ENCODE data around the gene RRM2. TPM values are rescaled to one million over a fixed set of nuclear protein-coding genes. Genes with fewer than 3 reads are reported as not detected.
A peak's percentile ranks its signal among the peaks of the same experiment; 100 is the strongest.
"Not testable (repeated sequence)": the region's sequence is repeated elsewhere in the genome, so short reads cannot be mapped to it uniquely, and the experiment has no call there.

The RRM2 gene
- total and polyA plus RNA-seq, 5 donors, result 0.37 to 6.1 (median 1.3) TPM

DNA sequence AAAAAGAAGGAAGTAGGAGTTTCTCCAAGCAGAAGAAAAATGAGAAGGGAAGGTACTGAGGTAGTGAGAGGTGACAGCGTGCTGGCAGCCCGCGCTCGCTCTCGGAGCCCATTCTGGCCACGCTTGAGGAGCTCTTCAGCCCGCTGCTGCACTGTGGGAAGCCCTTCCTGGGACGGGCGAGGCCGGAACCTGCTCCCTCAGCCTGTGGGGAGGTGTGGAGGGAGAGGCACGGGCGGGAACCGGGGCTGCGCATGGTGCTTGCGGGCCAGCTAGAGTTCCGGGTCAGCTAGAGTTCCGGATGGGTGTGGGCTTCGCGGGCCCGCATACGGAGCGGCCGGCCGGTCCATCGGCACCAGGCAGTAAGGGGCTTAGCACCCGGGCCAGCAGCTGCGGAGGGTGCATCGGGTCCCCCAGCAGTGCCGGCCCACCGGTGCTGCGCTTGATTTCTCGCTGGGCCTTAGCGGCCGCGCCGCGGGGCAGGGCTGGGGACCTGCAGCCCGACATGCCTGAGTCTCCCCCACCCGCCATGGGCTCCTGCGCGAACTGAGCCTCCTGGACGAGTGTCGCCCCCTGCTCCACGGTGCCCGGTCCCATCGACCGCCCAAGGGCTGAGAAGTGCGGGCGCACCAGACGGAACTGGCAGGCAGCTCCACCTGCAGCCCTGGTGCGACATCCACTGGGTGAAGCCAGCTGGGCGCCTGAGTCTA lies 31.2 kb upstream of the RRM2 start:
- 20% methylated on average over 52 of the region's 52 CpGs for WGBS
- Histone ChIP-seq H3K4me3 (ENCODE audit: low read length) (no peak overlapping the region), H3K27me3 (ENCODE audit: control insufficient read depth, insufficient read depth) (no peaks in the 10 kb centered on the region), H3K9me3 (ENCODE audit: control insufficient read depth, low read length) (no peaks in the 10 kb centered on the region), H3K4me1 (ENCODE audit: control insufficient read depth, insufficient read depth, low read length) (no peaks in the 10 kb centered on the region), H3K27ac (ENCODE audit: low read length) (no peak overlapping the region)
- peak; percentile 36 to 75 for ATAC-seq
- DNase-seq, result peak in 2 of 3 donors; percentile 54 to 56
- intact Hi-C loops (cut with DNase I), result loop anchor here in 1 of 4 donors (10.0 kb wide), 1 partner anchor 277 kb away; no protein-coding TSS in a partner anchor

DNA sequence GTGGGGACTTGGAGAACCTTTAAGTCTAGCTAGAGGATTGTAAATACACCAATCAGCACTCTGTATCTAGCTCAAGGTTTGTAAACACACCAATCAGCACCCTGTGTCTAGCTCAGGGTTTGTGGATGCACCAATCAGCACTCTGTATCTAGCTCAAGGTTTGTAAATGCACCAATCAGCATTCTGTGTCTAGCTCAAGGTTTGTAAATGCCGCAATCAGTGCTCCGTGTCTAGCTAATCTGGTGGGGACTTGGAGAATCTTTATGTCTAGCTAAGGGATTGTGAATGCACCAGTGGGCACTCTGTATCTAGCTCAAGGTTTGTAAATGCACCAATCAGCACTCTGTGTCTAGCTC lies 30.7 kb upstream of the RRM2 start:
- H3K4me1 ChIP-seq (ENCODE audit: control insufficient read depth, insufficient read depth, low read length); H3K4me3 ChIP-seq (ENCODE audit: low read length); ATAC-seq; H3K9me3 ChIP-seq (ENCODE audit: control insufficient read depth, low read length); H3K27ac ChIP-seq (ENCODE audit: low read length); DNase-seq; H3K27me3 ChIP-seq (ENCODE audit: control insufficient read depth, insufficient read depth): not testable (repeated sequence)
- 96% methylated on average over 2 of the region's 2 CpGs for WGBS
- intact Hi-C loops (cut with DNase I), result loop anchor here in 1 of 4 donors (10.0 kb wide), 1 partner anchor 277 kb away; no protein-coding TSS in a partner anchor

- Histone ChIP-seq H3K27ac (ENCODE audit: low read length) (no peak overlapping the region), H3K4me3 (ENCODE audit: low read length) (no peak overlapping the region), H3K4me1 (ENCODE audit: control insufficient read depth, insufficient read depth, low read length) (no peaks in the 10 kb centered on the region), H3K27me3 (ENCODE audit: control insufficient read depth, insufficient read depth) (no peaks in the 10 kb centered on the region), H3K9me3 (ENCODE audit: control insufficient read depth, low read length) (no peaks in the 10 kb centered on the region)
- DNase-seq, result no peak
- WGBS, result 90% methylated on average over 13 of the region's 13 CpGs
- ATAC-seq, result no peak
- intact Hi-C loops (cut with DNase I), result loop anchor here in 1 of 4 donors (10.0 kb wide), 1 partner anchor 280 kb away; no protein-coding TSS in a partner anchor
Observed at GRCh38 chr2:10094271-10094814, 28.2 kb upstream of the RRM2 start.

DNA sequence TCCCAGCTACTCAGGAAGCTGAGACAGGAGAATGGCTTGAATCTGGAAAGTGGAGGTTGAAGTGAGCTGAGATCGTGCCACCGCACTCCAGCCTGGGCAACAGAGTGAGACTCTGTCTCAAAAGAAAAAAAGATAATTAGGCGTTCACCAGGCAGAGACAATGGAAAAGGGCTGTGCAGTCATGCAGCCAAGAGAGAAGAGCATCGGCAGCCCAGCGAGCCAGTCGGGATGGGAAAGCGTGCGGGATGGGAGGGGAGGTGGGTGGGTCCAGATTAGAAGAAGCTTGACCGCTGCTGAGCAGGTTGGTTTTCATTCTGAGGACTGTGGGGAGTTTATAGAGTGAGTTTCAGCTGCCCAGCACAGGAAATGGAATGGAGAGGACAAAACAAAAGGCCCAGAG lies 27.4 kb upstream of the RRM2 start:
- Histone ChIP-seq H3K27me3 (ENCODE audit: control insufficient read depth, insufficient read depth) (no peaks in the 10 kb centered on the region), H3K27ac (ENCODE audit: low read length) (no peak overlapping the region), H3K9me3 (ENCODE audit: control insufficient read depth, low read length) (no peaks in the 10 kb centered on the region), H3K4me1 (ENCODE audit: control insufficient read depth, insufficient read depth, low read length) (no peaks in the 10 kb centered on the region), H3K4me3 (ENCODE audit: low read length) (no peak overlapping the region)
- intact Hi-C loops (cut with DNase I), result loop anchor here in 1 of 4 donors (10.0 kb wide), 1 partner anchor 280 kb away; no protein-coding TSS in a partner anchor
- WGBS, result 60% methylated on average over 9 of the region's 9 CpGs
- DNase-seq, result no peak
- no peak for ATAC-seq

- Histone ChIP-seq H3K9me3 (ENCODE audit: control insufficient read depth, low read length) (no peaks in the 10 kb centered on the region), H3K27ac (ENCODE audit: low read length) (no peak overlapping the region), H3K4me3 (ENCODE audit: low read length) (no peak overlapping the region), H3K27me3 (ENCODE audit: control insufficient read depth, insufficient read depth) (no peaks in the 10 kb centered on the region), H3K4me1 (ENCODE audit: control insufficient read depth, insufficient read depth, low read length) (no peaks in the 10 kb centered on the region)
- WGBS, result 95% methylated on average over 10 of the region's 10 CpGs
- intact Hi-C loops (cut with DNase I), result loop anchor here in 1 of 4 donors (10.0 kb wide), 1 partner anchor 282 kb away; no protein-coding TSS in a partner anchor
- DNase-seq, result no peak
- ATAC-seq, result peak in 1 of 2 donors; percentile 14
Observed at GRCh38 chr2:10096641-10097040, 25.9 kb upstream of the RRM2 start.

DNA sequence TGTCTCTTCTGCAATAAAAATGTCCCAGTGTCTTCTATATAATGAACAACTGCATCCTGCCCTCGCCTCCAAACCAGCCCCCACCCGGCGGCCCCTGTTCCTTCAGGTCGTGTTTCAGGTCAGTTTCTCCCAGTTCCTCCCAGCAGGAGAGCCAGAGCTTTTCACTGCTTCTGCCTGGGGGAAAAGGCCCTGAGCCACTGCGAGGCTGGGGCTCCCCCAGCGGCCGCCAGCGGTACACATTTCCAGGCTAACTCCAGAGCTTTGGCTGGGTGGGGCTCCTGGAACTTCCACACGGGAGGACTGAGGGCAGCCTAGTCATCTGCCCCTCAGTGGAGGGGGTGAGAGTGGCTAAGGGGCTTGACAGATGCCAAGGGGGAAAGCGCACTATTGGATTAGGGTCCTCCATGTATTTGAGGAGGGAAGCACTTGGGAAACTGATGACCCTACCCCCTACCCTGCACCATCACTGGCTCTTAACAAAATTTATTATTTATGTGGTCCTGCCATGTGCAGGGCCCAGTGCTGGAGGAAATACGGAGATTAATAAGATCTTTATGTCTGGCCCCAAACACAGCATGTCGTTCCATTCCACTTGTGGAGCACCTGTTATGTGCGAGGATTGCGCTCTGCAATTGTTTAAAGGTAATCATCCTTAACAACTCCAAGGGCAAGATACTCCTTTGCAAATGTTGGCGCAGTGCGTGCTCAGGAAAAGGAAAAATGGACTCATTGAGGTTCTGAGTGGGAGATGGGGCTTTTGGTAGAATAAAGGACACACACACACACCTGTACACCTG lies 25.0 kb upstream of the RRM2 start:
- intact Hi-C loops (cut with DNase I), result loop anchor here in 1 of 4 donors (10.0 kb wide), 1 partner anchor 283 kb away; no protein-coding TSS in a partner anchor

DNA sequence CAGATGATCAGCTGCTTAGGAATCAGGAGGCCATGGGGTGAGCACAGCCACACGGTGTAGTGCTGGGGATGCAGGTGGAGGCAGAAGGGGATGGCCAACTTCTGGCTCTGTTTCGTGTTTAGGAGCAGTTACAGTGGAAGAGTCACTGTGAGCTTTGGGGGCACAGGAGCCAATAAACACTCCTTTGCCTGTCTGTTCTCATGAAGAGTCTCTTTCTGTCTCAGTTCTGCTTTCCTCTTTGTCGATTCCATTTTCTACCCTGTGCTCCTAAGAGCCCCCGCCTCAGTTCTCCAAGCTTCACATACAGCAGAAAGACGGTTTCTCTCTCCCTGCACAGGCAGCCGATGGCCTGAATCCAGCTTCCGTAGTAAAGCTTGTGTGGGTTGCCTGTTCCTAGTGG lies 21.0 kb upstream of the RRM2 start:
- intact Hi-C loops (cut with DNase I), result no loop called here
- no peak for DNase-seq
- peak overlapping the region; percentile 93 for H3K27ac ChIP-seq (ENCODE audit: low read length)
- no peak overlapping the region for H3K4me3 ChIP-seq (ENCODE audit: low read length)
- 59% methylated on average over 7 of the region's 7 CpGs for WGBS
- no peaks in the 10 kb centered on the region for H3K9me3 ChIP-seq (ENCODE audit: control insufficient read depth, low read length)
- no peaks in the 10 kb centered on the region for H3K27me3 ChIP-seq (ENCODE audit: control insufficient read depth, insufficient read depth)
- no peaks in the 10 kb centered on the region for H3K4me1 ChIP-seq (ENCODE audit: control insufficient read depth, insufficient read depth, low read length)
- ATAC-seq, result no peak

More for the DNA sequence above, 25.0 kb upstream of the RRM2 start:
- 36% methylated on average over 16 of the region's 16 CpGs for WGBS
- ATAC-seq, result peak; percentile 89 to 94
- Histone ChIP-seq H3K4me1 (ENCODE audit: control insufficient read depth, insufficient read depth, low read length) (no peaks in the 10 kb centered on the region), H3K27ac (ENCODE audit: low read length) (no peak overlapping the region), H3K9me3 (ENCODE audit: control insufficient read depth, low read length) (no peaks in the 10 kb centered on the region), H3K4me3 (ENCODE audit: low read length) (no peak overlapping the region), H3K27me3 (ENCODE audit: control insufficient read depth, insufficient read depth) (no peaks in the 10 kb centered on the region)
- peak; percentile 74 to 89 (median 87) for DNase-seq

DNA sequence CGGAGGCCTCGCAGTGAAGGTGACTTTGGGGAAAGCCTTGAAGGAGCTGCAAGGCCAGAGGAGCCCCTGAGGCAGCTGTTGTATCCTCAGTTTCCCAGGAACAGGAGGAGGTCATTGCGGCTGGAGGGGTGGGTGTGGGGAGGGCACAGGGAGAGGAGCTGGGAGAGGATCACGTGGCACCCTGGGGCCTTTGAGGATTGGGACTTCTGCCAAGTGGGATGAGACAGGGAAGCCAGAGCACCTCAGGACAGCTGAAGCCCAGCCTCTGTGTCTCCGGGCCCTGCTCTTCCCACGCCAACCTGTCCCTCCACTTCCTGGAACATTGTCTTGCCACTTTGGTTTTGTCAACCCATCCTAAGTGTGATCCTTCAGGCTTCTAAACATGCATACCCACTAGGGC lies 19.4 kb upstream of the RRM2 start:
- DNase-seq (no peak), ATAC-seq (peak in 1 of 2 donors; percentile 23)
- Histone ChIP-seq H3K9me3 (ENCODE audit: control insufficient read depth, low read length) (no peaks in the 10 kb centered on the region), H3K4me3 (ENCODE audit: low read length) (no peak overlapping the region), H3K27me3 (ENCODE audit: control insufficient read depth, insufficient read depth) (no peaks in the 10 kb centered on the region), H3K4me1 (ENCODE audit: control insufficient read depth, insufficient read depth, low read length) (no peaks in the 10 kb centered on the region), H3K27ac (ENCODE audit: low read length) (peak overlapping the region; percentile 45)
- WGBS, result 74% methylated on average over 6 of the region's 6 CpGs
- intact Hi-C loops (cut with DNase I), result no loop called here

GRCh38 chr2:10104906-10105305 lies 17.6 kb upstream of the RRM2 start:
- intact Hi-C loops (cut with DNase I); H3K4me1 ChIP-seq (ENCODE audit: control insufficient read depth, insufficient read depth, low read length); H3K27ac ChIP-seq (ENCODE audit: low read length); ATAC-seq; DNase-seq; H3K4me3 ChIP-seq (ENCODE audit: low read length); H3K9me3 ChIP-seq (ENCODE audit: control insufficient read depth, low read length); H3K27me3 ChIP-seq (ENCODE audit: control insufficient read depth, insufficient read depth): not testable (repeated sequence)

- ATAC-seq (no peak), DNase-seq (no peak)
- H3K27me3 ChIP-seq (ENCODE audit: control insufficient read depth, insufficient read depth), result no peaks in the 10 kb centered on the region
- H3K4me1 ChIP-seq (ENCODE audit: control insufficient read depth, insufficient read depth, low read length), result no peaks in the 10 kb centered on the region
- intact Hi-C loops (cut with DNase I), result no loop called here
- H3K9me3 ChIP-seq (ENCODE audit: control insufficient read depth, low read length), result no peaks in the 10 kb centered on the region
- H3K27ac ChIP-seq (ENCODE audit: low read length), result no peak overlapping the region
- no peak overlapping the region for H3K4me3 ChIP-seq (ENCODE audit: low read length)
Observed at GRCh38 chr2:10109311-10109710, 13.2 kb upstream of the RRM2 start.

DNA sequence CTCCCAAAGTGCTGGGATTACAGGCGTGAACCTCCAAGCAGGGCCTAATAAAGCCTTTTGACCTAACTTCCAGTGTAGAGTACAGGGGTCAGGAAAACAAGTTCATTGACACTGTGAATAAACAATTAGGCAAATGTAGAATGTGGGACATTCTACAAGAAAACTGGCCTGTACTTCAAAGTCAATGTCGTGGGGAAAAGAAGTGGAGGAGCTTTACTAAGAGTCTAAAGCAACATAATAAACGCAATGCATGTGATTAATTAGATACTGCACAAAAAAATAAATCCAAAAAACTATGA lies 3.6 kb upstream of the RRM2 start:
- Histone ChIP-seq H3K4me1 (ENCODE audit: control insufficient read depth, insufficient read depth, low read length) (peaks cover 3% of the 10 kb centered on the region), H3K27me3 (ENCODE audit: control insufficient read depth, insufficient read depth) (no peaks in the 10 kb centered on the region), H3K27ac (ENCODE audit: low read length) (no peak overlapping the region), H3K9me3 (ENCODE audit: control insufficient read depth, low read length) (no peaks in the 10 kb centered on the region), H3K4me3 (ENCODE audit: low read length) (no peak overlapping the region)
- intact Hi-C loops (cut with DNase I), result no loop called here
- DNase-seq (no peak), ATAC-seq (no peak)
- 94% methylated on average over 3 of the region's 3 CpGs for WGBS

Data from right cardiac atrium (tissue), 5 donors.